Liver (tissue), 9 donors: ENCODE data around the gene PIP5KL1. TPM values are rescaled to one million over a fixed set of nuclear protein-coding genes. Genes with fewer than 3 reads are reported as not detected.

Experiments
- DNase-seq: peaks from one replicate; pipeline ENCODE4 v3.0.0-alpha.2; 2017; ENCODE audit warnings: low spot score
- H3K27ac ChIP-seq, 2 donors: one replicate each; pipeline ENCODE4 v1.7.0; 2013; ENCODE audit warnings: inconsistent platforms in 2 of 2, low read length in 2 of 2, control low read depth in 1 of 2, low read depth in 1 of 2, mild to moderate bottlenecking in 1 of 2
- H3K27me3 ChIP-seq, 4 donors: one replicate each; pipeline versions ENCODE4 v1.6.1 to v1.7.0; 2013; ENCODE audit warnings: low read length in 3 of 4, inconsistent platforms in 1 of 4, mild to moderate bottlenecking in 1 of 4, moderate library complexity in 1 of 4; ENCODE audit not compliant: control insufficient read depth in 4 of 4, insufficient read depth in 4 of 4
- H3K36me3 ChIP-seq, 4 donors: one replicate each; pipeline versions ENCODE4 v1.6.1 to v1.7.0; 2013; ENCODE audit warnings: low read length in 3 of 4, mild to moderate bottlenecking in 3 of 4, low read depth in 1 of 4, moderate library complexity in 1 of 4; ENCODE audit not compliant: control insufficient read depth in 4 of 4, insufficient read depth in 3 of 4
- H3K4me1 ChIP-seq, 4 donors: one replicate each; pipeline versions ENCODE4 v1.6.1 to v1.7.0; 2013; ENCODE audit warnings: low read length in 3 of 4, mild to moderate bottlenecking in 3 of 4, moderate library complexity in 1 of 4; ENCODE audit not compliant: control insufficient read depth in 4 of 4, insufficient read depth in 4 of 4
- H3K4me3 ChIP-seq, 3 donors: one replicate each; pipeline versions ENCODE4 v1.6.1 to v1.7.0; 2013; ENCODE audit warnings: low read length in 3 of 3, control low read depth in 1 of 3, low read depth in 1 of 3, mild to moderate bottlenecking in 1 of 3
- H3K9ac ChIP-seq, 2 donors: one replicate each; pipeline ENCODE4 v1.7.0; 2013; ENCODE audit warnings: low read length in 2 of 2, mild to moderate bottlenecking in 2 of 2, moderate library complexity in 2 of 2, control low read depth in 1 of 2, low read depth in 1 of 2
- H3K9me3 ChIP-seq, 4 donors: one replicate each; pipeline versions ENCODE4 v1.6.1 to v1.7.0; 2013; ENCODE audit warnings: low read length in 3 of 4; ENCODE audit not compliant: control insufficient read depth in 4 of 4
- EGR1 ChIP-seq, 2 donors: IDR thresholded peaks; 2 replicates each; pipeline ENCODE4 v1.6.1; 2016 to 2018; ENCODE audit warnings: antibody characterized with exemption in 2 of 2, low read depth in 2 of 2
- FOXA1 ChIP-seq: IDR thresholded peaks from 2 replicates; pipeline ENCODE4 v1.6.1; 2016; ENCODE audit warnings: antibody characterized with exemption
- FOXA2 ChIP-seq: IDR thresholded peaks from 2 replicates; pipeline ENCODE4 v1.6.1; 2016; ENCODE audit warnings: antibody characterized with exemption
- GABPA ChIP-seq, 2 donors: IDR thresholded peaks in 1 of 2; conservative IDR thresholded peaks in 1 of 2; 2 replicates each; pipeline ENCODE4 v1.6.1; 2016; ENCODE audit warnings: antibody characterized with exemption in 2 of 2, mild to moderate bottlenecking in 1 of 2, moderate library complexity in 1 of 2
- HNF4A ChIP-seq, 2 donors: conservative IDR thresholded peaks; 2 replicates each; pipeline ENCODE4 v1.6.1; 2016; ENCODE audit warnings: antibody characterized with exemption in 2 of 2, mild to moderate bottlenecking in 2 of 2
- HNF4G ChIP-seq: IDR thresholded peaks from 2 replicates; pipeline ENCODE4 v1.6.1; 2016; ENCODE audit warnings: antibody characterized with exemption
- JUND ChIP-seq, 2 donors: IDR thresholded peaks; 2 replicates each; pipeline ENCODE4 v1.6.1; 2016; ENCODE audit warnings: antibody characterized with exemption in 2 of 2
- RAD21 ChIP-seq, 2 donors: IDR thresholded peaks; 2 replicates each; pipeline ENCODE4 v1.6.1; 2016; ENCODE audit warnings: antibody characterized with exemption in 2 of 2, mild to moderate bottlenecking in 2 of 2
- RXRA ChIP-seq, 2 donors: IDR thresholded peaks; 2 replicates each; pipeline ENCODE4 v1.6.1; 2017 to 2018; ENCODE audit warnings: antibody characterized with exemption in 2 of 2, mild to moderate bottlenecking in 1 of 2
- SP1 ChIP-seq: IDR thresholded peaks from 2 replicates; pipeline ENCODE4 v1.6.1; 2018; ENCODE audit warnings: antibody characterized with exemption, mild to moderate bottlenecking
- TAF1 ChIP-seq: conservative IDR thresholded peaks from 2 replicates; pipeline ENCODE4 v1.6.1; 2016; ENCODE audit warnings: antibody characterized with exemption, mild to moderate bottlenecking
- YY1 ChIP-seq: IDR thresholded peaks from 2 replicates; pipeline ENCODE4 v1.6.1; 2016; ENCODE audit warnings: antibody characterized with exemption, mild to moderate bottlenecking
- WGBS: extraction: QIAGEN DNeasy Blood & Tissue Kit; methylation state at CpG from one replicate; pipeline ENCODE4 v1.1.7; 2013; 5-methylcytosine and 5-hydroxymethylcytosine counted together
- polyA plus RNA-seq, 2 donors: library from polyadenylated mRNA; stranded (reverse) in 1 of 2; unstranded in 1 of 2; fragments of 200-250 nt in 1 of 2; fragments of >200 nt in 1 of 2; fragmentation: Nextera tagmentation in 1 of 2; extraction: Ambion mirVana in 1 of 2; gene quantifications; one replicate each; pipeline versions ENCODE4 v1.2.1 to v1.2.3, GENCODE V29; 2013 to 2015
- total RNA-seq, 2 donors: library from RNA; depleted of rRNA; stranded (reverse); fragments of >200 nt; gene quantifications; one replicate each; pipeline ENCODE4 v1.2.3, GENCODE V29; 2014
- TF ChIP-seq, protein P1 (sequence below): IDR thresholded peaks from 2 replicates; pipeline ENCODE4 v1.6.1; 2016; ENCODE audit warnings: antibody characterized with exemption
- TF ChIP-seq, protein P2 (sequence below): IDR thresholded peaks from 2 replicates; pipeline ENCODE4 v1.6.1; 2016; ENCODE audit warnings: antibody characterized with exemption
- TF ChIP-seq, protein P3 (sequence below): IDR thresholded peaks from 2 replicates; pipeline ENCODE4 v1.6.1; 2016; ENCODE audit warnings: antibody characterized with exemption
- TF ChIP-seq, protein P4 (sequence below): fragments of 150-350 bp; IDR thresholded peaks from 2 replicates; pipeline ENCODE4 v1.5.1; 2017; ENCODE audit warnings: improper control_type of control experiment, low read depth, low read length; ENCODE audit not compliant: missing input control
- donor health status: healthy.
- donor health status: healthy.
- donor health status: healthy.
- donor health status: healthy.
- donor health status: healthy.

The PIP5KL1 gene
- total and polyA plus RNA-seq, 4 donors, result 0.06 to 1.5 (median 0.49) TPM

DNA sequence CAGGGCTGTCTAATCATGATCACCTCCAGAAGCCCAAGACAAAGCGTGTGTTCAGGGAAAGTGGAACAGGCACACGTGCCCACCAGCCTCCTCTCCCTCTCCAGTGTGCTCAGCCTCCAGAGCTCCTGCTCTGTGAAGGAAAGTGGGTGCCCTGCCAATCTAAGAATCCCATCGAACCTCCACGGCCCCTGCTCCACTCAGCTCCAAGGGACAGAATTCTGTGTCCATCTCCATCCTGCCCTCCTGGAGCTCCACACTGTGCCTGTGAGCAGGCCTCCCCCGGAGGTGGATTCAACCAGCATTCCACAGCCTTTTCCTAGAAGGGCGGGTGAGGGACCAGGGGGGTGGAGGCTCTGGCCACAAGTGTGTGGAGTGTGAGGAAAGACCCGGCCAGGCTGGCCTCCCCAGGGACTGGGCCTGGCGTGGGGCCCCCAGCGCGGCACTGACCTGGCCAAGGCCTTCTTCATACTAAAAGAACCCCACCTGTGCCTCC, 44.2 kb upstream of the PIP5KL1 start:
- Histone ChIP-seq H3K9ac (peak overlapping the region in 1 of 2 donors; percentile 15), H3K36me3 (peaks cover 0 to 2% (median 0%) of the 10 kb centered on the region in 4 donors), H3K4me1 (peaks cover 49 to 92% (median 79%) of the 10 kb centered on the region in 4 donors), H3K27ac (peak overlapping the region; percentile 78 to 95), H3K9me3 (no peaks in the 10 kb centered on the region), H3K27me3 (no peaks in the 10 kb centered on the region), H3K4me3 (peak overlapping the region in 1 of 3 donors; percentile 18)
- TF ChIP-seq GABPA (IDR thresholded peaks at IDR 0.05 in 1 of 2, conservative IDR thresholded peaks at IDR 0.05 in 1 of 2), result no peak
- no peak for TF ChIP-seq YY1
- no peak for TF ChIP-seq SP1
- no peak for TF ChIP-seq JUND (IDR thresholded peaks at IDR 0.05)
- no peak for TF ChIP-seq TAF1
- TF ChIP-seq HNF4G, result no peak
- TF ChIP-seq, protein P1, sequence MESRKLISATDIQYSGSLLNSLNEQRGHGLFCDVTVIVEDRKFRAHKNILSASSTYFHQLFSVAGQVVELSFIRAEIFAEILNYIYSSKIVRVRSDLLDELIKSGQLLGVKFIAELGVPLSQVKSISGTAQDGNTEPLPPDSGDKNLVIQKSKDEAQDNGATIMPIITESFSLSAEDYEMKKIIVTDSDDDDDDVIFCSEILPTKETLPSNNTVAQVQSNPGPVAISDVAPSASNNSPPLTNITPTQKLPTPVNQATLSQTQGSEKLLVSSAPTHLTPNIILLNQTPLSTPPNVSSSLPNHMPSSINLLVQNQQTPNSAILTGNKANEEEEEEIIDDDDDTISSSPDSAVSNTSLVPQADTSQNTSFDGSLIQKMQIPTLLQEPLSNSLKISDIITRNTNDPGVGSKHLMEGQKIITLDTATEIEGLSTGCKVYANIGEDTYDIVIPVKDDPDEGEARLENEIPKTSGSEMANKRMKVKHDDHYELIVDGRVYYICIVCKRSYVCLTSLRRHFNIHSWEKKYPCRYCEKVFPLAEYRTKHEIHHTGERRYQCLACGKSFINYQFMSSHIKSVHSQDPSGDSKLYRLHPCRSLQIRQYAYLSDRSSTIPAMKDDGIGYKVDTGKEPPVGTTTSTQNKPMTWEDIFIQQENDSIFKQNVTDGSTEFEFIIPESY, result no peak
- TF ChIP-seq FOXA2, result no peak
- TF ChIP-seq FOXA1, result no peak
- TF ChIP-seq, protein P2, sequence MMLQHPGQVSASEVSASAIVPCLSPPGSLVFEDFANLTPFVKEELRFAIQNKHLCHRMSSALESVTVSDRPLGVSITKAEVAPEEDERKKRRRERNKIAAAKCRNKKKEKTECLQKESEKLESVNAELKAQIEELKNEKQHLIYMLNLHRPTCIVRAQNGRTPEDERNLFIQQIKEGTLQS, result no peak
- TF ChIP-seq, protein P3, sequence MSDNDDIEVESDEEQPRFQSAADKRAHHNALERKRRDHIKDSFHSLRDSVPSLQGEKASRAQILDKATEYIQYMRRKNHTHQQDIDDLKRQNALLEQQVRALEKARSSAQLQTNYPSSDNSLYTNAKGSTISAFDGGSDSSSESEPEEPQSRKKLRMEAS, result no peak
- no peak for TF ChIP-seq EGR1 (IDR thresholded peaks at IDR 0.05; ENCODE audit: low read depth in 2 of 2)
- no peak for TF ChIP-seq RXRA (IDR thresholded peaks at IDR 0.05)
- TF ChIP-seq RAD21 (IDR thresholded peaks at IDR 0.05), result no peak
- TF ChIP-seq, protein P4, sequence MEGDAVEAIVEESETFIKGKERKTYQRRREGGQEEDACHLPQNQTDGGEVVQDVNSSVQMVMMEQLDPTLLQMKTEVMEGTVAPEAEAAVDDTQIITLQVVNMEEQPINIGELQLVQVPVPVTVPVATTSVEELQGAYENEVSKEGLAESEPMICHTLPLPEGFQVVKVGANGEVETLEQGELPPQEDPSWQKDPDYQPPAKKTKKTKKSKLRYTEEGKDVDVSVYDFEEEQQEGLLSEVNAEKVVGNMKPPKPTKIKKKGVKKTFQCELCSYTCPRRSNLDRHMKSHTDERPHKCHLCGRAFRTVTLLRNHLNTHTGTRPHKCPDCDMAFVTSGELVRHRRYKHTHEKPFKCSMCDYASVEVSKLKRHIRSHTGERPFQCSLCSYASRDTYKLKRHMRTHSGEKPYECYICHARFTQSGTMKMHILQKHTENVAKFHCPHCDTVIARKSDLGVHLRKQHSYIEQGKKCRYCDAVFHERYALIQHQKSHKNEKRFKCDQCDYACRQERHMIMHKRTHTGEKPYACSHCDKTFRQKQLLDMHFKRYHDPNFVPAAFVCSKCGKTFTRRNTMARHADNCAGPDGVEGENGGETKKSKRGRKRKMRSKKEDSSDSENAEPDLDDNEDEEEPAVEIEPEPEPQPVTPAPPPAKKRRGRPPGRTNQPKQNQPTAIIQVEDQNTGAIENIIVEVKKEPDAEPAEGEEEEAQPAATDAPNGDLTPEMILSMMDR, result no peak
- 75% methylated on average over 10 of the region's 10 CpGs for WGBS
- DNase-seq, result no peak

DNA sequence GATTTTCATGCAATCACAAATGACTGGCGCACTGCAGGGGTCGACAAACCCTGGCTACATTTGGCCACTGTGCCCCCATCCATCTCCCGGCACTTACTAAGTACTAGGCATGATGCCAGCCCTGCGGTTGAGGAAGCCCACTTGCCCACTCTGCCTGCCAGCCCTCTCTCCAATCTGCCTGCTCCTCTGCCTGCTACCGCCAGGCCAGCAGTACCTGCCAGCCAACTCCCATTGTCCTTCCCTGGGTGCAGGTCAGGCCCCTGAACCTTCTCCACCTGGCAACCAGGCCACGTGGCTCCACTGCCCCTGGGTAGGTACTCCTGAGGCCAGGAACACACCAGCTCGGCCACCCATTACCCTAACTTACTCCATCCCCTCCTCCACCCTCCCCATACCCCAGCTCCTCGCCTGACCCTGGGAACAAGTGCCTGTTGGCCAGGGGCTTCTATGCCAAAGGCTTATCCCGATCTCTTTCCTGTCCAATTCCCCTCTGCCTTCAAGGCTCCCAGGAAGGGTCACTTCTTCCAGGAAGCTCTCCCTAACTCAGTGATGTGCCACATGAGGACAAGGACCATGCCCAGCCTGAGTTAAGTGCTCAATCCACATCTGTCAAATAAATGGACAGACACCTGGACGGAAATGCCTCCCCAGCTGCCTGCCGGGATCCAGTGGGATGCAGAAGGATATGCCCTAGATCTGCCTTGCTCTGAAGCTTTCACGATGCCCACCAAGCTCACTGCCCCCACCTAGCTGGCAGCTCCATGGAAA, 43.6 kb upstream of the PIP5KL1 start:
- 45% methylated on average over 12 of the region's 12 CpGs for WGBS
- peak overlapping the region in 1 of 3 donors; percentile 29 for H3K4me3 ChIP-seq
- H3K36me3 ChIP-seq, result peaks cover 0 to 2% (median 0%) of the 10 kb centered on the region in 4 donors
- no peaks in the 10 kb centered on the region for H3K9me3 ChIP-seq
- peak overlapping the region; percentile 78 to 95 for H3K27ac ChIP-seq
- DNase-seq, result no peak
- TF ChIP-seq RXRA (IDR thresholded peaks at IDR 0.05) (peak in 1 of 2 donors; percentile 56), HNF4A (conservative IDR thresholded peaks at IDR 0.05) (peak in 1 of 2 donors; percentile 35)
- TF ChIP-seq, protein P3, result no peak
- H3K4me1 ChIP-seq, result peaks cover 55 to 93% (median 86%) of the 10 kb centered on the region in 4 donors
- peak overlapping the region; percentile 15 to 55 for H3K9ac ChIP-seq
- no peaks in the 10 kb centered on the region for H3K27me3 ChIP-seq
